Lower leg skin (tissue), 4 donors: Measurements from ENCODE around the gene IRS1. TPM values are rescaled to one million over a fixed set of nuclear protein-coding genes. Genes with fewer than 3 reads are reported as not detected.

Source experiments
- DNase-seq, 2 donors: peaks; one replicate each; pipeline ENCODE4 v3.0.0-alpha.2; 2019; ENCODE audit warnings: low spot score in 2 of 2
- H3K4me3 ChIP-seq: fragments of 200-600 bp; sonication (generic); 2 replicates; pipeline ENCODE4 v1.5.1; 2017; ENCODE audit warnings: mild to moderate bottlenecking, low read depth; ENCODE audit not compliant: poor library complexity, severe bottlenecking
- CTCF ChIP-seq, 3 donors: fragments of 450-650 bp; IDR thresholded peaks; one replicate each; pipeline ENCODE4 v1.5.1; 2016; ENCODE audit warnings: antibody characterized with exemption in 3 of 3, mild to moderate bottlenecking in 3 of 3, moderate library complexity in 2 of 3
- POLR2A ChIP-seq, 2 donors: fragments of 450-650 bp; IDR thresholded peaks; one replicate each; pipeline ENCODE4 v1.6.1; 2016 to 2017; ENCODE audit warnings: antibody characterized with exemption in 2 of 2, mild to moderate bottlenecking in 1 of 2, moderate library complexity in 1 of 2
- WGBS, 2 donors: methylation state at CpG; one replicate each; pipeline ENCODE4 v1.1.5; 2018; 5-methylcytosine and 5-hydroxymethylcytosine counted together
- intact Hi-C: fragments of 100-400 bp; cut with DNase I; formaldehyde crosslinking; loops from one replicate; pipeline ENCODE4 v1.15.0; 2023; ENCODE audit warnings: low total_unique reads
- total RNA-seq, 4 donors: library from RNA; depleted of rRNA; stranded (reverse); fragments of >200 nt; gene quantifications; one replicate each; pipeline ENCODE4 v1.1.0, GENCODE V29; 2016

IRS1 gene
- total RNA-seq, 4 donors from 2014 or later, result 16.9 to 55.0 (median 25.4) TPM

- intact Hi-C loops, result loop anchor here (10.0 kb wide), 1 partner anchor 575 kb away; no protein-coding TSS in a partner anchor
Measured at GRCh38 chr2:226790011-226790410, 9.6 kb downstream of the IRS1 start.

GRCh38 chr2:226788881-226789490, 10.6 kb downstream of the IRS1 start:
- intact Hi-C loops, result no loop called here
- H3K4me3 ChIP-seq, result no peak overlapping the region
- WGBS, 2 donors, result 40 to 60% methylated on average over 3 of the region's 3 CpGs
- DNase-seq, result no peak
- TF ChIP-seq CTCF (IDR thresholded peaks at IDR 0.05) (no peak), POLR2A (IDR thresholded peaks at IDR 0.05) (no peak)

More at GRCh38 chr2:226790011-226790410, 9.6 kb downstream of the IRS1 start:
- TF ChIP-seq CTCF (IDR thresholded peaks at IDR 0.05) (no peak), POLR2A (IDR thresholded peaks at IDR 0.05) (no peak)
- no peak for DNase-seq
- 79 to 85% methylated on average over 1 of the region's 1 CpG for WGBS, 2 donors
- H3K4me3 ChIP-seq, result no peak overlapping the region

- intact Hi-C loops, result no loop called here
- TF ChIP-seq POLR2A (IDR thresholded peaks at IDR 0.05) (no peak), CTCF (IDR thresholded peaks at IDR 0.05) (no peak)
- H3K4me3 ChIP-seq, result no peak overlapping the region
- no peak for DNase-seq
Measured at GRCh38 chr2:226788064-226788463, 11.6 kb downstream of the IRS1 start.

- WGBS, 2 donors, result 100% methylated on average over 2 of the region's 2 CpGs
- intact Hi-C loops, result no loop called here
- no peak overlapping the region for H3K4me3 ChIP-seq
Measured at GRCh38 chr2:226783885-226784284, 15.7 kb downstream of the IRS1 start.

GRCh38 chr2:226782092-226782713, 17.4 kb downstream of the IRS1 start:
- intact Hi-C loops, result no loop called here
- 64 to 69% methylated on average over 5 of the region's 5 CpGs for WGBS, 2 donors
- no peak for DNase-seq
- TF ChIP-seq CTCF (IDR thresholded peaks at IDR 0.05), result no peak
- H3K4me3 ChIP-seq, result no peak overlapping the region

More at GRCh38 chr2:226783885-226784284, 15.7 kb downstream of the IRS1 start:
- DNase-seq, result no peak
- TF ChIP-seq CTCF (IDR thresholded peaks at IDR 0.05), result no peak
- no peak for TF ChIP-seq POLR2A (IDR thresholded peaks at IDR 0.05)
